Endodermal cell (in vitro differentiated cells): Measurements from ENCODE around the gene OGFRL1. TPM values are rescaled to one million over a fixed set of nuclear protein-coding genes. Genes with fewer than 3 reads are reported as not detected.

Experiments used
- DNase-seq: peaks from one replicate; pipeline ENCODE4 v3.0.0-alpha.2; 2017
- H3K27ac ChIP-seq: 2 replicates; pipeline ENCODE4 v1.5.1; 2013; ENCODE audit warnings: mild to moderate bottlenecking, low read depth, low read length, moderate library complexity
- H3K27me3 ChIP-seq: 2 replicates; pipeline ENCODE4 v1.6.1; 2013; ENCODE audit warnings: mild to moderate bottlenecking, low read length, moderate library complexity; ENCODE audit not compliant: insufficient read depth, control insufficient read depth, poor library complexity, severe bottlenecking
- H3K36me3 ChIP-seq: 2 replicates; pipeline ENCODE4 v1.7.0; 2013; ENCODE audit warnings: mild to moderate bottlenecking, low read length, moderate library complexity; ENCODE audit not compliant: control insufficient read depth, insufficient read depth
- H3K4me1 ChIP-seq: one replicate; pipeline ENCODE4 v1.7.0; 2013; ENCODE audit warnings: low read length; ENCODE audit not compliant: control insufficient read depth, insufficient read depth
- H3K4me3 ChIP-seq: 2 replicates; pipeline ENCODE4 v1.5.1; 2013; ENCODE audit warnings: mild to moderate bottlenecking, low read length, moderate library complexity
- H3K9ac ChIP-seq: 2 replicates; pipeline ENCODE4 v1.6.1; 2013; ENCODE audit warnings: mild to moderate bottlenecking, low read length, moderate library complexity; ENCODE audit not compliant: poor library complexity, severe bottlenecking; ENCODE audit errors: extremely low read depth
- H3K9me3 ChIP-seq: 2 replicates; pipeline ENCODE4 v1.6.1; 2013; ENCODE audit warnings: mild to moderate bottlenecking, low read length, moderate library complexity; ENCODE audit not compliant: control insufficient read depth
- H3K27ac Mint-ChIP-seq: 2 replicates; pipeline ENCODE4 v1.8.0; 2020; ENCODE audit warnings: mixed read lengths
- H3K27me3 Mint-ChIP-seq: 2 replicates; pipeline ENCODE4 v1.8.0; 2021; ENCODE audit warnings: mild to moderate bottlenecking, mixed read lengths; ENCODE audit not compliant: insufficient read depth
- H3K36me3 Mint-ChIP-seq: 2 replicates; pipeline ENCODE4 v1.8.0; 2020; ENCODE audit warnings: low read depth, mixed read lengths
- H3K4me1 Mint-ChIP-seq: 2 replicates; pipeline ENCODE4 v1.8.0; 2020; ENCODE audit warnings: mixed read lengths
- H3K4me3 Mint-ChIP-seq: 2 replicates; pipeline ENCODE4 v1.8.0; 2020; ENCODE audit warnings: mild to moderate bottlenecking, moderate library complexity, mixed read lengths
- H3K9me3 Mint-ChIP-seq: 2 replicates; pipeline ENCODE4 v1.8.0; 2020; ENCODE audit warnings: mild to moderate bottlenecking, mixed read lengths
- WGBS, 2 experiments: methylation state at CpG; one replicate each; pipeline versions ENCODE4 v1.1.5 to v1.1.7; 2013; ENCODE audit warnings: missing lambda C conversion rate in 2 of 2, mixed read lengths in 1 of 2; ENCODE audit not compliant: insufficient coverage in 1 of 2, insufficient read length in 1 of 2; 5-methylcytosine and 5-hydroxymethylcytosine counted together
- total RNA-seq, 2 donors: library from RNA; stranded (reverse); fragmentation: NEBNext Ultra II Directional in 1 of 2; extraction: Animal tissue kit (Norgen Biotek cat#: 25700) in 1 of 2; gene quantifications; 2 replicates in 1 of 2; 3 replicates in 1 of 2; pipeline ENCODE4 v1.2.1, GENCODE V29; 2021
- TF ChIP-seq, protein P1 (sequence below): fragments of 200-600 bp; sonication (generic); conservative IDR thresholded peaks from 2 replicates; pipeline ENCODE4 v1.5.0; 2021; ENCODE audit warnings: antibody characterized with exemption, mild to moderate bottlenecking

The OGFRL1 gene
- total RNA-seq, 2 donors from 2014 or later: 9.1 to 9.4 TPM

DNA sequence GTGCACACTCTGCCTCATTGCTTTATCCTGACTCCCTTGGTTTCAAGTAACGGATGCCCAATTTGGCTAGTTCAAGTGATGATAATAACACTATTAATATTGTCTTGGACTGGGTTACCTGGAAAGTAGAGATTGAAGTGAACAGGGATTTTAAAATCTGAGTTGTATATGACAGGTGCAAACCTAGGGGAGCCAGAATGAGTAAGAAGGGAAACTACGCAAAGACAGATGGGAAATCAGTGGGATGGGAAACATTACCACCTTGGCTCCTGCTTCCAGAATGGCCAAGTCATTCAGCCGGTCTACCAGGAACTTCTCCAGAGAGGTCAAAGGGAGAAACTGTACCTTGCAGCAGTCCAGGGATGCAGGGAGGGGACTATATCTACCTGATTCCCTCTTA, 41.9 kb downstream of the OGFRL1 start:
- H3K4me1 ChIP-seq: no peaks in the 10 kb centered on the region
- no peaks in the 10 kb centered on the region for H3K9me3 ChIP-seq
- Mint-ChIP-seq H3K4me3 (no peak overlapping the region), H3K27ac (no peak overlapping the region), H3K9me3 (no peaks in the 10 kb centered on the region), H3K27me3 (no peaks in the 10 kb centered on the region), H3K36me3 (no peaks in the 10 kb centered on the region), H3K4me1 (peaks cover 2% of the 10 kb centered on the region)
- H3K4me3 ChIP-seq: no peak overlapping the region
- H3K27ac ChIP-seq: no peak overlapping the region
- 80 to 88% methylated on average over 2 to 3 of the region's 3 CpGs for WGBS, 2 experiments
- no peaks in the 10 kb centered on the region for H3K36me3 ChIP-seq
- TF ChIP-seq, protein P1, sequence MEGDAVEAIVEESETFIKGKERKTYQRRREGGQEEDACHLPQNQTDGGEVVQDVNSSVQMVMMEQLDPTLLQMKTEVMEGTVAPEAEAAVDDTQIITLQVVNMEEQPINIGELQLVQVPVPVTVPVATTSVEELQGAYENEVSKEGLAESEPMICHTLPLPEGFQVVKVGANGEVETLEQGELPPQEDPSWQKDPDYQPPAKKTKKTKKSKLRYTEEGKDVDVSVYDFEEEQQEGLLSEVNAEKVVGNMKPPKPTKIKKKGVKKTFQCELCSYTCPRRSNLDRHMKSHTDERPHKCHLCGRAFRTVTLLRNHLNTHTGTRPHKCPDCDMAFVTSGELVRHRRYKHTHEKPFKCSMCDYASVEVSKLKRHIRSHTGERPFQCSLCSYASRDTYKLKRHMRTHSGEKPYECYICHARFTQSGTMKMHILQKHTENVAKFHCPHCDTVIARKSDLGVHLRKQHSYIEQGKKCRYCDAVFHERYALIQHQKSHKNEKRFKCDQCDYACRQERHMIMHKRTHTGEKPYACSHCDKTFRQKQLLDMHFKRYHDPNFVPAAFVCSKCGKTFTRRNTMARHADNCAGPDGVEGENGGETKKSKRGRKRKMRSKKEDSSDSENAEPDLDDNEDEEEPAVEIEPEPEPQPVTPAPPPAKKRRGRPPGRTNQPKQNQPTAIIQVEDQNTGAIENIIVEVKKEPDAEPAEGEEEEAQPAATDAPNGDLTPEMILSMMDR: no peak
- no peak overlapping the region for H3K9ac ChIP-seq
- no peaks in the 10 kb centered on the region for H3K27me3 ChIP-seq
- DNase-seq: no peak

DNA sequence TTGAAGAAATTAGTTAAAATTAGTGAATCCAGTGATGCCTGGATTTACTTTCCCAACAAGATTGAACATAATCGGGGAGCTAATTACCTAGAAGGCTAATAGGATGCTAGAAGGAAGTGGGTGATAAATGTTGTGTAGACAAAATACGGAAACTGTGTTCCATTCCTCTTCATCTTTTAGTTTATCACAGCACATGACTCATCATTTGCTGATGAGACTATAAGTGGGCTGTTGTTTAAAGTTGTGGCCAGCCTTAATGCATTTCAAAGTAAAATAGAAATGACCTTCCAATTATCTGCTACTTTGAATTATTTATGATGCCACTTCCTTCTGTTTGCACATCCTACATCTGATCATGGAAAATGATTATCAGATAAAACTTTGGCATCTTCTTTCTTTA, 43.4 kb downstream of the OGFRL1 start:
- Mint-ChIP-seq H3K27ac (no peak overlapping the region), H3K4me3 (no peak overlapping the region), H3K27me3 (no peaks in the 10 kb centered on the region), H3K36me3 (no peaks in the 10 kb centered on the region), H3K4me1 (peaks cover 4% of the 10 kb centered on the region), H3K9me3 (no peaks in the 10 kb centered on the region)
- no peaks in the 10 kb centered on the region for H3K36me3 ChIP-seq
- H3K9me3 ChIP-seq: no peaks in the 10 kb centered on the region
- DNase-seq: no peak
- no peak overlapping the region for H3K4me3 ChIP-seq
- H3K27me3 ChIP-seq: no peaks in the 10 kb centered on the region
- 88 to 100% methylated on average over 1 of the region's 2 CpGs for WGBS, 2 experiments
- no peak overlapping the region for H3K9ac ChIP-seq
- TF ChIP-seq, protein P1: no peak
- no peaks in the 10 kb centered on the region for H3K4me1 ChIP-seq
- H3K27ac ChIP-seq: no peak overlapping the region

DNA sequence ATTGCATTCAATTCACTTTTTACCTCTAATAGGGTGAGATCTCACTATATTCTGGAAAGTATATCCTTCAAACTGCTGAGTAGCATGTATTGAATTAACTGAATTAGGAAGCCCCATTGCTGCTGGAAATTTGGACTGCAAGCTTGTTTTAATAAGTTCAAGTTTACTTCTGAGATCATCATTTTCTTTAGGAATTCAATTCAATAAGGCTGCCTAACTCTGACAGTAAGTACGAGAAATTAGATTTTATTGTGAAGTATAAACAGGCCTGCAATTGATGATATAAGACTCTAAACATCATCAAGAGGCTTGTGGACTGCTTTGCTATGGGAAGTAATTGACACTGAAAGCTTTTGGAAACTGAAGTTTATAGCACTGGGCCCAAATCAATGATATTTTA, 44.4 kb downstream of the OGFRL1 start:
- no peak for DNase-seq
- Mint-ChIP-seq H3K36me3 (no peaks in the 10 kb centered on the region), H3K27ac (no peak overlapping the region), H3K4me1 (peaks cover 4% of the 10 kb centered on the region), H3K4me3 (no peak overlapping the region), H3K9me3 (no peaks in the 10 kb centered on the region), H3K27me3 (no peaks in the 10 kb centered on the region)
- Histone ChIP-seq H3K9ac (no peak overlapping the region), H3K36me3 (no peaks in the 10 kb centered on the region), H3K27me3 (no peaks in the 10 kb centered on the region), H3K4me3 (no peak overlapping the region), H3K4me1 (no peaks in the 10 kb centered on the region), H3K27ac (no peak overlapping the region), H3K9me3 (no peaks in the 10 kb centered on the region)
- TF ChIP-seq, protein P1: no peak
- WGBS, 2 experiments: 82% methylated on average over 1 of the region's 1 CpG; no CpG with 5 or more reads in 1 of the 2 experiments
